SKM-1 (cell line): ENCODE data around the gene ACOXL.
"Not testable (repeated sequence)": the region's sequence is repeated elsewhere in the genome, so short reads cannot be mapped to it uniquely, and the experiment has no call there.

Experiments
- DNase-seq: peaks from one replicate; lab custom pipeline; 2025; ENCODE audit not compliant: unreplicated experiment; lab: John Stamatoyannopoulos, UW

ACOXL gene

GRCh38 chr2:111053266-111053665 is 320.9 kb downstream of the ACOXL start:
- DNase-seq = no peak

- DNase-seq = no peak
Observed at GRCh38 chr2:111053825-111054515, 321.6 kb downstream of the ACOXL start.

- DNase-seq = no peak
Observed at GRCh38 chr2:111054791-111055691, 322.7 kb downstream of the ACOXL start.

DNA sequence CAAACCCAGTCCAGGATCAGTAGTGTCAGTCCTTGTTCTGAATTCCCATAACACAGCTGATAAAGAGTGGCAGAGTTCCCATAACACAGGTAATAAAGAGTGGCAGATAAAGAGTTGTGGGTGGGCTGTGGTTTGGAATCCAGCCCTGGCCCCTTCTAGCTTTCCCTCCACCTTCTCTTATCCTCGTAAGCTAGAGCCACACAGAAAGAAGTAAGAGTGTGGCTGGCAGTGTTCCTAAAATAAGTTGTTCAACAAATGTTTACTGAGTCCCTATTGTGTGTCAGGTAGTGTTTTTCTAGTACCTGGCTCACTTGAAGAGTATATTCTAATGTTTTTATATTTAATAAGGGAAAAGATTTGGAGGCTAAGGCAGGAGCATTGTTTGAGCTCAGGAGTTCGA is 323.4 kb downstream of the ACOXL start:
- no peak for DNase-seq

- DNase-seq = no peak
Observed at GRCh38 chr2:111057045-111057444, 324.7 kb downstream of the ACOXL start.

DNA sequence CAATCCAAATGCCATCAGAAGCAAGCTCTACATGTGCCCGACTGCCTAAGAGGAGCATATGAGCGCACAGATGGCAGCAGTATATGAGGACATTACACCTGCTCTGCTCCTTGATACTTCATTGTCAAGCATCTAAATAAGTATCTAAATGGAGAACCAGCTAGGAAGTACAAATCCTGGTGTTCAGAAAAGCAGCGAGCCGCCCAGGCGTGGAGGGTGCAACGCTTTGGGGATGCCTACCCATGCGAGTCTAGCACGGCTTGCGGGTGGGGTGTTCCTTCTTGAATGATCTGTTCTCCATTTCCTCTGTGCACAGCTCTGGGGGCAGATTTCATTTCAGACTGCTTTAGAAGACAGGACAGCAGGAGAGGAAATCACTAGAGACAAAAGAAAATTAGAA is 325.3 kb downstream of the ACOXL start:
- DNase-seq = no peak

DNA sequence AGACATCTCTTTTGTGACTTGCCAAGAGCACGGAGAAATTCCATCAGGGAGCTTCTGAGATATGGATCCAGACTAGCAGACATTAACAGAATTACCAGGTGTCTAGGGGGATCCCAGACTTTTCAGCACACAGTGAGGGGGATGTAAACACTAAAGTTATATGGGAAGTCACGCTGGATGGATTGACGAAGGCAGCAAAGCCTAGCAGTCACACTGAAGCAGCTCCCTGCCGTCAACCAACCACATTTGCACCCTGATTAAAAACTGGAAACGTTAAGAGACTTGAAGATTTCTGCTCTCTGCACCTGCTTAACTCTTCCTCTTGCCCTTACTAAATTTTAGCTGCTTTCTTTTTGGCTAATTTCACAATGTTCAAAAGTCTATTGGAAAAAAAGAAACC is 325.9 kb downstream of the ACOXL start:
- DNase-seq = no peak

GRCh38 chr2:111061191-111061590 is 328.8 kb downstream of the ACOXL start:
- DNase-seq = peak; percentile 6

DNA sequence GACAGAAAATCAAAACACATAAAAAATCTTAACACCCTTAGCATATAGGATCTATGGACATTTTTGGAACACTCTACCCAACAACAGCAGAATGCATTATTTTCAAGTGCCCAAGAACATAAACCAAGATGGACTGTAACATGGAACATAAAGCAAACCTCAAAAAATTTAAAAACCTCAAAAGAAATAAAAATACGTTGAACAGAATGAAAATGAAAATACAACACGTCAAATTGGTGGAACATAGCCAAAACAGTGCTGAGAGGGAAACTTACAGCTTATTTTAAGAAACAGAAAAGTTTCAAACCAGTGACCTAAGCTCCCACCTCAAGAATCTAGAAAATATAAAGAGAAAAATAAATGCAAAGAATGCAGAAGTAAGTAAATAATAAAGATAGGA is 330.0 kb downstream of the ACOXL start:
- DNase-seq = no peak

GRCh38 chr2:111066062-111066593 is 333.8 kb downstream of the ACOXL start:
- DNase-seq = peak; percentile 23

GRCh38 chr2:111068435-111069058 is 336.2 kb downstream of the ACOXL start:
- no peak for DNase-seq

DNA sequence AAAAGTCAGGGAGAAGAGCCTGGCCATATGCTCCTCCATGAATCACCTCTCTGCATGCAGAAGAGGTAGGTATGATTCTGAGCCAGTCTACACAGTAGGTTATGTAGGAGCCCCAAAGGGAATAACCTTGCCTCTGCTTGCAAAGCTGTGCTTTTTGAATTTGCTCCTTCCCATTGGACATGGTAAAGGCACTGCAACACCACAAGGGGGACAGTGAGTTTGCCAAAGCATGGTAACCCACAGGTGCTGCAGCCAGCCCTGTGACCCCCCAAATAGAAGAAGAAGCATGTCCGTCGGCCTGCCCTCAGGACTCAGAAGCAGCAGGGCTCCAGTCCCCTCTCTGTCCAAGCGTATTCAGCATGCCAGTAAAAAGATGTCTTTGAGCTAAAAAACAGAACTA is 337.3 kb downstream of the ACOXL start:
- no peak for DNase-seq

DNA sequence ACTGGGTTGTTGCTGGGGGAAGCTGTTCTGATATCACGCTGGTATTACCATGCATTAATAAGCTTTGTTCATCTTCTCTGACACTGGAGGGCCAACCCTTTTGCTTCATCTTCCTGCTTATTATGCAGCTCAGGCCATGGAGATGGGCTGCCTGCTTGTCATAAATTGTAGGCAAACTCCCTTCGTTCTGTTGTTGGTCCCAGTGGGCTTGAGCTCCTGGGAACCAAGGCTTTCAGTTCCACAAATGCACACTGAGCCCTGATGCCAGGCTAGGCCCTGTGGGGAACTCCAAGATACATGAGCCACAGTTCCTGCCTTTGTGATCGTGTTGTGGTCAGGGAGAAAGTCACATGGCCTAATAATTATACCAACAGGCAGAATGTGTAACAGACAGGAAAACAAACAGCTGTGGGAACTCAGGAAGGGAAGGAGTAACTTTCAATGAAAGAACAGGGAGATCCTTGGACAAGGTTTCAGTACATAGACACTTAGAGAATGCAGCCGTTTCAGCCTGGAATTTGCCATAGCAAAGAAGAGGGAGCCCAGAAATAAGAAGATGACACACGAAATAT is 339.3 kb downstream of the ACOXL start:
- no peak for DNase-seq

DNA sequence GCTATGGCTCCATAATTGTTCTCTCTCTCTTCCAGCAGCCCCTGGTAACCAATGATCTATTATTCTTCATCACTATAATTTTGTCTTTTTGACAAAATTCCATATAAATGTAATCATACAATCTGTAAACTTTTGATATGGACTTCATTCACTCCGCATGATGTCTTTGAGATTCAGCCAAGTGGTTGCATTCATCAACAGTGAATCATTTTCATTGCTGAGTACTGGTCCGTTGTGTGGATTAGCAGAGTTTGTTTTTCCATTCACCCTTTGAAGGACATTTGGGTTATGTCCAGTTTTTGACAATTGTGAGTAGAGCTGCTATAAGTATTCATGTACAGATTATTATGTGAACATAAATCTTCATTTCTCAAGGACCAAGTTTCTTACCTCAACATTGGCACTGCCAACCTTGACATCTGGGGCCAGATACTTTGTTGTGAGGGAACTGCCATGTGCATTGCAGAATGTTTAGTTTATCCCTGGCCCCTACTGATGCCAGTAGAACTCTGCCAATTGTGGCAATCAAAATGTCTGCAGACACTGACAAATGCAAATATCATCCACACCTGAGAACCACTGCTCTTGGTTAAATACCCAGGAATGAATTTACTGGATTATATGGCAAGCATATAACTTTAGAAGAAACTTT is 340.0 kb downstream of the ACOXL start:
- DNase-seq = no peak

GRCh38 chr2:111082659-111083058 is 350.3 kb downstream of the ACOXL start:
- not testable (repeated sequence) for DNase-seq

DNA sequence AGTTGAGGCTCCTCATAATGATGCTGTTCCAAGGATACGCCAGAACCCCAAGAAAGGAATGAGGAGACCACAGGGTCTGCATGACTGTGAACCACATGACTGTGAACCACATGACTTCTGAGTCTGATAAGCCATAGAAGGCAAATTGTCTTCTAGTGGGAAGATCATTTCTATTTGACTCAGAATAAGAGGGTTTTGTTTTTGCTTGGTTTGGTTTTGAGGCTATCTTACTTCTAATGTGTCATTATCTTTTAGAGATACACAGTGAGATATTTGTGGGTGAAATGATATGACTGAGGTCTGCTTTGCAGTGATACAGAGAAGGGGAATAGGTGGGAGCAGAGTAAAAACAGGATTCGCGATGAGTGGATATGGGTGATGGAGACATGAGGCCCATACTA is 359.4 kb downstream of the ACOXL start:
- no peak for DNase-seq

DNA sequence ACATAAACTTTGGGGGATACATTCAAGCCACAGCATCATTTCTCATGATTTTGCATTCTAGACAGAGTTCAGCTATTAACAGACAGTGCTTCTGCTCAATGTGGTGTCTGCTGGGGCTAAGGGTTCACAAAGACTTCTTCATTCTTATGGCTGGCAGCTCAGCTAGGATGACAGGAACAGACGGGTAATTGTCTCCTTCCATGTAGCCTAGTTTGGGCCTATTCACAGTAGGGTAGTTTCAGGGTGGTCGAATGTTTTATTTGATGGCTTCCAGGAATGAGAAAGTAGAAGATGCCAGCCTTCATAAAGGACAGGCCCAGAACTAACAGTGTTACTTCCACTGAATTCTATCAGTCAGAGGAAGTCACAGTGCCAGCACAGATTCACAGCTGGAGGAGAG is 362.3 kb downstream of the ACOXL start:
- DNase-seq = no peak

DNA sequence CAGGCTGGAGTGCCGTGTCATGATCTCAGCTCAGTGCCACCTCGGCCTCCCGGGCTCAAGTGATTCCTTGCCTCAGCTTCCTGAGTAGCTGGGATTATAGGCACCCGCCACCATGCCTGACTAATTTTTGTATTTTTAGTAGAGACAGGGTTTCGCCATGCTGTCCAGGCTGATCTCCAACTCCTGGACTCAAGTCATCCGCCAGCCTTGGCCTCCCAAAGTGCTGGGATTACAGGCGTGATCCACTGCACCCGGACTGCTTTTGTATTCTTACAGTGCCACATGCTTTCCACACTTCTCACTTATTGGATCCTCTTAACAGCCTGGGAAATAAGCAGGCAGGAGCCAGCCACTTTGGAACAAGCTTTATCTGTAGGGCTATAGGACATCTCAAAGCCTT is 363.1 kb downstream of the ACOXL start:
- no peak for DNase-seq

GRCh38 chr2:111099402-111099801 is 367.0 kb downstream of the ACOXL start:
- DNase-seq = no peak

GRCh38 chr2:111100087-111100764 is 367.9 kb downstream of the ACOXL start:
- no peak for DNase-seq
